HCT116 (cell line): ENCODE measurements around the gene SLX1A.

ENCODE experiments used
- ATF3 ChIP-seq: IDR thresholded peaks from 2 replicates; pipeline ENCODE4 v1.6.1; 2012
- CEBPB ChIP-seq: IDR thresholded peaks from 2 replicates; pipeline ENCODE4 v1.6.1; 2012; ENCODE audit warnings: low read depth
- EZH2 ChIP-seq: fragments of 200-600 bp; sonication (generic); IDR thresholded peaks from 2 replicates; pipeline ENCODE4 v1.6.1; 2017; ENCODE audit warnings: antibody characterized with exemption, mixed run types
- EZH2phosphoT487 ChIP-seq: fragments of 200-600 bp; IDR thresholded peaks from 2 replicates; pipeline ENCODE4 v1.6.1; 2018; ENCODE audit warnings: antibody characterized with exemption, borderline replicate concordance
- POLR2A ChIP-seq: IDR thresholded peaks from 2 replicates; pipeline ENCODE4 v1.7.0; 2011; ENCODE audit warnings: borderline replicate concordance; ENCODE audit not compliant: insufficient read depth, insufficient read length; ENCODE audit errors: extremely low read depth
- RAD21 ChIP-seq: IDR thresholded peaks from 2 replicates; pipeline ENCODE4 v1.6.1; 2012; ENCODE audit warnings: low read depth, mild to moderate bottlenecking
- SIN3A ChIP-seq: IDR thresholded peaks from 2 replicates; pipeline ENCODE4 v1.6.1; 2012; ENCODE audit warnings: low read depth
- SP1 ChIP-seq: IDR thresholded peaks from 2 replicates; pipeline ENCODE4 v1.6.1; 2012; ENCODE audit warnings: low read depth
- TCF7L2 ChIP-seq: IDR thresholded peaks from 2 replicates; pipeline ENCODE4 v1.7.0; 2011; ENCODE audit warnings: borderline replicate concordance, inconsistent platforms; ENCODE audit not compliant: insufficient read depth, insufficient read length; ENCODE audit errors: extremely low read depth
- TF ChIP-seq, protein P1 (sequence below), 3 experiments: fragments of 200-600 bp in 1 of 3; sonication (generic) in 1 of 3; IDR thresholded peaks in 2 of 3; conservative IDR thresholded peaks in 1 of 3; 2 replicates each; pipeline ENCODE4 v1.5.1; 2012 to 2017; ENCODE audit warnings: low read depth in 2 of 3, low read length in 2 of 3, antibody characterized with exemption in 1 of 3, borderline replicate concordance in 1 of 3, control low read depth in 1 of 3, mild to moderate bottlenecking in 1 of 3, mixed read lengths in 1 of 3, mixed run types in 1 of 3, moderate library complexity in 1 of 3; ENCODE audit not compliant: insufficient read depth in 1 of 3
- TF ChIP-seq, protein P2 (sequence below): IDR thresholded peaks from 2 replicates; pipeline ENCODE4 v1.6.1; 2012
- TF ChIP-seq, protein P3 (sequence below): IDR thresholded peaks from 2 replicates; pipeline ENCODE4 v1.6.1; 2012; ENCODE audit warnings: low read depth

- TF ChIP-seq POLR2A, result no peak
- no peak for TF ChIP-seq EZH2
- TF ChIP-seq SIN3A, result no peak
- TF ChIP-seq, protein P1, sequence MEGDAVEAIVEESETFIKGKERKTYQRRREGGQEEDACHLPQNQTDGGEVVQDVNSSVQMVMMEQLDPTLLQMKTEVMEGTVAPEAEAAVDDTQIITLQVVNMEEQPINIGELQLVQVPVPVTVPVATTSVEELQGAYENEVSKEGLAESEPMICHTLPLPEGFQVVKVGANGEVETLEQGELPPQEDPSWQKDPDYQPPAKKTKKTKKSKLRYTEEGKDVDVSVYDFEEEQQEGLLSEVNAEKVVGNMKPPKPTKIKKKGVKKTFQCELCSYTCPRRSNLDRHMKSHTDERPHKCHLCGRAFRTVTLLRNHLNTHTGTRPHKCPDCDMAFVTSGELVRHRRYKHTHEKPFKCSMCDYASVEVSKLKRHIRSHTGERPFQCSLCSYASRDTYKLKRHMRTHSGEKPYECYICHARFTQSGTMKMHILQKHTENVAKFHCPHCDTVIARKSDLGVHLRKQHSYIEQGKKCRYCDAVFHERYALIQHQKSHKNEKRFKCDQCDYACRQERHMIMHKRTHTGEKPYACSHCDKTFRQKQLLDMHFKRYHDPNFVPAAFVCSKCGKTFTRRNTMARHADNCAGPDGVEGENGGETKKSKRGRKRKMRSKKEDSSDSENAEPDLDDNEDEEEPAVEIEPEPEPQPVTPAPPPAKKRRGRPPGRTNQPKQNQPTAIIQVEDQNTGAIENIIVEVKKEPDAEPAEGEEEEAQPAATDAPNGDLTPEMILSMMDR (IDR thresholded peaks at IDR 0.05 in 2 of 3, conservative IDR thresholded peaks at IDR 0.05 in 1 of 3; ENCODE audit: borderline replicate concordance in 1 of 3, insufficient read depth in 1 of 3, low read depth in 2 of 3, low read length in 2 of 3), result no peak
- no peak for TF ChIP-seq ATF3
- TF ChIP-seq, protein P2, sequence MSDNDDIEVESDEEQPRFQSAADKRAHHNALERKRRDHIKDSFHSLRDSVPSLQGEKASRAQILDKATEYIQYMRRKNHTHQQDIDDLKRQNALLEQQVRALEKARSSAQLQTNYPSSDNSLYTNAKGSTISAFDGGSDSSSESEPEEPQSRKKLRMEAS, result no peak
- TF ChIP-seq, protein P3, sequence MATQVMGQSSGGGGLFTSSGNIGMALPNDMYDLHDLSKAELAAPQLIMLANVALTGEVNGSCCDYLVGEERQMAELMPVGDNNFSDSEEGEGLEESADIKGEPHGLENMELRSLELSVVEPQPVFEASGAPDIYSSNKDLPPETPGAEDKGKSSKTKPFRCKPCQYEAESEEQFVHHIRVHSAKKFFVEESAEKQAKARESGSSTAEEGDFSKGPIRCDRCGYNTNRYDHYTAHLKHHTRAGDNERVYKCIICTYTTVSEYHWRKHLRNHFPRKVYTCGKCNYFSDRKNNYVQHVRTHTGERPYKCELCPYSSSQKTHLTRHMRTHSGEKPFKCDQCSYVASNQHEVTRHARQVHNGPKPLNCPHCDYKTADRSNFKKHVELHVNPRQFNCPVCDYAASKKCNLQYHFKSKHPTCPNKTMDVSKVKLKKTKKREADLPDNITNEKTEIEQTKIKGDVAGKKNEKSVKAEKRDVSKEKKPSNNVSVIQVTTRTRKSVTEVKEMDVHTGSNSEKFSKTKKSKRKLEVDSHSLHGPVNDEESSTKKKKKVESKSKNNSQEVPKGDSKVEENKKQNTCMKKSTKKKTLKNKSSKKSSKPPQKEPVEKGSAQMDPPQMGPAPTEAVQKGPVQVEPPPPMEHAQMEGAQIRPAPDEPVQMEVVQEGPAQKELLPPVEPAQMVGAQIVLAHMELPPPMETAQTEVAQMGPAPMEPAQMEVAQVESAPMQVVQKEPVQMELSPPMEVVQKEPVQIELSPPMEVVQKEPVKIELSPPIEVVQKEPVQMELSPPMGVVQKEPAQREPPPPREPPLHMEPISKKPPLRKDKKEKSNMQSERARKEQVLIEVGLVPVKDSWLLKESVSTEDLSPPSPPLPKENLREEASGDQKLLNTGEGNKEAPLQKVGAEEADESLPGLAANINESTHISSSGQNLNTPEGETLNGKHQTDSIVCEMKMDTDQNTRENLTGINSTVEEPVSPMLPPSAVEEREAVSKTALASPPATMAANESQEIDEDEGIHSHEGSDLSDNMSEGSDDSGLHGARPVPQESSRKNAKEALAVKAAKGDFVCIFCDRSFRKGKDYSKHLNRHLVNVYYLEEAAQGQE, result no peak
- no peak for TF ChIP-seq CEBPB
- TF ChIP-seq TCF7L2, result no peak
- TF ChIP-seq SP1, result no peak
- no peak for TF ChIP-seq EZH2phosphoT487
- no peak for TF ChIP-seq RAD21
These were observed 27.3 kb upstream of the SLX1A start for GRCh38 chr16:30166202-30166902.
